Rectal smooth muscle tissue (tissue), 1 donor: Measurements from ENCODE around the gene LEPR.
"Not testable (repeated sequence)": the region's sequence is repeated elsewhere in the genome, so short reads cannot be mapped to it uniquely, and the experiment has no call there.

ENCODE experiments used
- H3K27ac ChIP-seq: one replicate; pipeline ENCODE4 v1.7.0; 2013; ENCODE audit warnings: low read depth, low read length, inconsistent platforms
- H3K27me3 ChIP-seq: one replicate; pipeline ENCODE4 v1.7.0; 2013; ENCODE audit warnings: low read length; ENCODE audit not compliant: control insufficient read depth, insufficient read depth
- H3K36me3 ChIP-seq: one replicate; pipeline ENCODE4 v1.7.0; 2013; ENCODE audit warnings: low read length; ENCODE audit not compliant: control insufficient read depth, insufficient read depth
- H3K4me1 ChIP-seq: one replicate; pipeline ENCODE4 v1.7.0; 2013; ENCODE audit warnings: low read length; ENCODE audit not compliant: control insufficient read depth, insufficient read depth
- H3K4me3 ChIP-seq: one replicate; pipeline ENCODE4 v1.7.0; 2013; ENCODE audit warnings: low read length
- H3K9ac ChIP-seq: one replicate; pipeline ENCODE4 v1.7.0; 2013; ENCODE audit warnings: low read length

The LEPR gene

DNA sequence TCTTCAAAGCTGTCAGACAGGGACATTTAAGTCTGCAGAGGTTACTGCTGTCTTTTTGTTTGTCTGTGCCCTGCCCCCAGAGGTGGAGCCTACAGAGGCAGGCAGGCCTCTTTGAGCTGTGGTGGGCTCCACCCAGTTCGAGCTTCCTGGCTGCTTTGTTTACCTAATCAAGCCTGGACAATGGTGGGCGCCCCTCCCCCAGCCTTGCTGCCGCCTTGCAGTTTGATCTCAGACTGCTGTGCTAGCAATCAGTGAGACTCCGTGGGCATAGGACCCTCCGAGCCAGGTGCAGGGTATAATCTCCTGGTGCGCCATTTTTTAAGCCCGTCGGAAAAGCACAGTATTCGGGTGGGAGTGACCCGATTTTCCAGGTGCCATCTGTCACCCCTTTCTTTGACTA lies 35.2 kb downstream of the LEPR start:
- H3K27me3 ChIP-seq, H3K4me1 ChIP-seq, H3K27ac ChIP-seq, H3K36me3 ChIP-seq, H3K4me3 ChIP-seq, H3K9ac ChIP-seq: not testable (repeated sequence)

DNA sequence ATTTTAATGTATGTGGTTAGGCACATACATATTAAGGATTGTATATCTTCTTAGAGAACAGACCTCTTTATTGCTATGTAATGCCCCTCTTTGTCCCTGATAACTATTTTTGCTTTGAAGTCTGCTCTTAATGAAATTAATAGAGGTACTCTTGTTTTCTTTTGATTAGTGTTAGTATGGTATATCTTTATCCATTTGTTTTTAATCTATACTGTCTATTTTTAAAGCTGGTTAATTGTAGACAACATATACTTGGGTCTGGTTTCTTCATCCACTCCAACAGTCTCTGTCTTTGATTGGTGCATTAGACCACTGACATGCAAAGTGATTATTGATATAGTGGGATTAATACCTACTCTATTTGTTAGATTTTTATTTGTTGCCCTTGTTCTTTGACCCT lies 36.0 kb downstream of the LEPR start:
- Histone ChIP-seq H3K9ac (no peak overlapping the region), H3K4me3 (no peak overlapping the region), H3K27me3 (no peaks in the 10 kb centered on the region), H3K36me3 (no peaks in the 10 kb centered on the region), H3K27ac (no peak overlapping the region), H3K4me1 (no peaks in the 10 kb centered on the region)

DNA sequence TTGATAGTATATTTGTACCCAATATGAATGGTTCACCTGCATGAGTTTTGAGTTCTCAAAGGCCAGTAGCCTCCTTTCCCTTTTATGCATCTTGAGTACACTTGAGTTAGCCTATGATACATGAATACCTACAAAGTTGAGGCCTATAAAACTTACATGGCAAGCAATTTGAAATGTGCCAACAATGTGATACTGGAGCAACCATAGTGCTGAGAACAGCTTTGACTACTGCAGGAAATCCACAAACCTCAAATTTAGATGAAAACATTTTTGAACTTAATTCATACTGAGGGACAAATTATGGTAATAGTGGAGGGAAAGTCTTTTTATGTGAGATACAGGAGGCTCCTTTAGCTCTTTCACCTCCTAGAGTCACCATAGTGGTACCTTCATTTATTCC lies 37.4 kb downstream of the LEPR start:
- Histone ChIP-seq H3K27me3 (no peaks in the 10 kb centered on the region), H3K27ac (no peak overlapping the region), H3K4me1 (no peaks in the 10 kb centered on the region), H3K4me3 (no peak overlapping the region), H3K36me3 (no peaks in the 10 kb centered on the region), H3K9ac (no peak overlapping the region)

DNA sequence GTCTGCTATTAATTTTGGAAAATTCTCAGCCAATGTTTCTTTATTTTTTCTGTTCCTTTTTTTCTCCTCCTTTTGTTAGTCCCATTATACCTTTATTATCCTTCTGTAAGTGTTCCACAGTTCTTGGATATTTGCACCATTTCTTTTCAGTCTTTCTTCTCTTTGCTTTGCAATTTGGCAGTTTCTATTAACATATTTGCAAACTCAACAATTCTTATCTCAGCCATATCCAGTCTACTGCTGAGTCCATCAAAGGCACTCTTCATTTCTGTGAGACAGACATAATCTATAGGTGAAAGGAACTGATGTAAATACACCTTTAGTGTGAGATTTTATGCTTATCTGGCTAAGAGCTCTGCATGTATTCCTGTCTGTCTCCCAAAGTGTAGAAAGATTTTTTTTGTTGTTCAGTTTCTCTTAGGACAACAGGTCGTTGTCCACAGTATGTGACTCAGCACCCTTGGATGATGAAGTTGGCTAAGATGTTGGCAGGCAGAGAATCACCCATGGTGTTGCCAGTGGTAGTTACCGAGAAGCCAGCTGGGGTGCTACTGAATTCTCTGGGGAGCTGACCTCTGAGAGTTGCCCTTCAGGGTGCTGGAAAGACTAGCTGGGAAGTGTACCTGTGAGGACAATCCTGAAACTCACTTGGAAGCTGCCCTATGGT lies 38.4 kb downstream of the LEPR start:
- no peak overlapping the region for H3K4me3 ChIP-seq
- H3K36me3 ChIP-seq, result no peaks in the 10 kb centered on the region
- H3K27ac ChIP-seq, result no peak overlapping the region
- H3K9ac ChIP-seq, result no peak overlapping the region
- no peaks in the 10 kb centered on the region for H3K4me1 ChIP-seq
- no peaks in the 10 kb centered on the region for H3K27me3 ChIP-seq

DNA sequence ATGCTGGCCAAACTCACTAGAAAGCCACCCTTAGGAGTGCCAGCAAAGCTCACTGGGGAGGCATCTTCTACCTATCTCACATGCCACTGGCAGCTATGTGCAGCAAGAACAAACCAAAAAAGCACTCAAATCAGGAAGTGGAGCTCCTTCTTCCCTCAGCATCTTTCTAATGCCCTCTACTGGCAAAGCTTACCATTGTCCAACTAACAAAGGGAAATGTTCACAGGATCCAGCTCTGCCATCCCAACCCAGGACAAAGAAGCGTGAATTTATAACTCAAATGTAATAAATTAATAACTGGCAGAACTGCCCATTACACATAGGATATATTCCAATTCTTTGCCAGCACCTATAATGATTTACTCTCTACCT lies 38.9 kb downstream of the LEPR start:
- H3K27ac ChIP-seq, result no peak overlapping the region
- no peaks in the 10 kb centered on the region for H3K27me3 ChIP-seq
- no peak overlapping the region for H3K9ac ChIP-seq
- H3K4me1 ChIP-seq, result no peaks in the 10 kb centered on the region
- no peaks in the 10 kb centered on the region for H3K36me3 ChIP-seq
- no peak overlapping the region for H3K4me3 ChIP-seq

DNA sequence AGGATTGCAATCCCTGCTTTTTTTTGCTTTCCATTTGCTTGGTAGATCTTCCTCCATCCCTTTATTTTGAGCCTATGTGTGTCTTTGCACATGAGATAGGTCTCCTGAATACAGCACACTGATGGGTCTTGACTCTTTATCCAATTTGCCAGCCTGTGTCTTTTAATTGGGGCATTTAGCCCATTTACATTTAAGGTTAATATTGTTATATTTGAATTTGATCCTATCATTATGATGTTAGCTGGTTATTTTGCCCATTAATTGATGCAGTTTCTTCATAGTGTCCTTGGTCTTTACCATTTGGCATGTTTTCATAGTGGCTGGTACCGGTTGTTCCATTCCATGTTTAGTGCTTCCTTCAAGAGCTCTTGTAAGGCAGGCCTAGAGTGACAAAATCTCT lies 45.4 kb downstream of the LEPR start:
- not testable (repeated sequence) for H3K36me3 ChIP-seq, H3K4me3 ChIP-seq, H3K9ac ChIP-seq, H3K4me1 ChIP-seq, H3K27me3 ChIP-seq, H3K27ac ChIP-seq

DNA sequence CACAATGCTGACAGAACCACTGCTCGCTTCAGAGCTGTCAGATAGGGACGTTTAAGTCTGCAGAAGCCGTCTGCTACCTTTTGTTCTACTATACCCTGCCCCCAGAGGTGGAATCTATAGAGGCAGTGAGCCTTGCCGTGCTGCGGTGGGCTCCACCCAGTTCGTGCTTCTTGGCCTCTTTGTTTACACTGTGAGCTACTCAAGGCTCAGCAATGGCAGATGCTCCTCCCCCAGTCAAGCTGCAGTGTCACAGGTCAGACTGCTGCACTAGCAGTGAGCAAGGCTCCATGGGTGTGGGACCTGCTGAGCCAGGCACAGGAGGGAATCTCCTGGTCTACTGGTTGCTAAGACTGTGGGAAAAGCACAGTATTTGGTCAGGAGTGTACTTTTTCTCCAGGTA lies 47.1 kb downstream of the LEPR start:
- H3K36me3 ChIP-seq, result no peaks in the 10 kb centered on the region
- H3K4me3 ChIP-seq, result no peak overlapping the region
- H3K9ac ChIP-seq, result no peak overlapping the region
- H3K27ac ChIP-seq, result no peak overlapping the region
- no peaks in the 10 kb centered on the region for H3K4me1 ChIP-seq
- no peaks in the 10 kb centered on the region for H3K27me3 ChIP-seq

DNA sequence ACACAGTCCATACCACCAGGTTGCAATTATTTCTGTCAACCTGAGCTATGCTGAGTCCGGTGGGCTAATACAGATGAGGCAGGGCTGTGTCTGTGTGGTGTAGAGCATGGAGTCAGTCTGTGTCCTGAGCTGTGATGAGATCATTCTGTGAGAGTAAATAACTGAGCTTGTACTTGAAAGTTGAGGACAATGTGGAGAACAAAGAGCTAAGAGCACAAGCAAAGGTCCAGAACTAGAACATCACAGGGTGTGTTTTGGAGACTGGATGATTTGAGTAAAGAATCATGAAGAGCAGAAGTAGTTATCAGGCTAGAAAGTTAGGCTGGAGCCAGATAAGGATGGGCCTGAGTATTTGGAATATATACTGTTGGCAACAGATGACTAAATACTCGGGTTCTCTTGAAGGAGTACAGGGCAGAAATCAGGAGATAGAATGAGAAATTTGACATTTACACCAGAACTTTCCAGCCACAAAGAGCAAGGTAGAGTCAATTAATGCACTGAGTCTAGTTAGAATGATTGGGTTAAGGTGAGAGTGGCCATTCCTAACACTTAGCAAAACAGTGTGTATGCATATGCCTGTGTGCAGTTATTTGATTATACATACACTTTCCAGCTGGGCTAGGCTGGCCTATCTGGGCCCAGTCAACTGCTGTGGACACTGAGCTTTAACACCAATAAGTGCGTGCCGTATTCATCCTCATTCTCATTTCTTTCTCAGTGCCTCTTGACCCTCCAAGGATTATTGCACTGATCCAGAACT lies 48.8 kb downstream of the LEPR start:
- Histone ChIP-seq H3K27me3 (no peaks in the 10 kb centered on the region), H3K4me3 (no peak overlapping the region), H3K4me1 (no peaks in the 10 kb centered on the region), H3K9ac (no peak overlapping the region), H3K36me3 (no peaks in the 10 kb centered on the region), H3K27ac (no peak overlapping the region)

DNA sequence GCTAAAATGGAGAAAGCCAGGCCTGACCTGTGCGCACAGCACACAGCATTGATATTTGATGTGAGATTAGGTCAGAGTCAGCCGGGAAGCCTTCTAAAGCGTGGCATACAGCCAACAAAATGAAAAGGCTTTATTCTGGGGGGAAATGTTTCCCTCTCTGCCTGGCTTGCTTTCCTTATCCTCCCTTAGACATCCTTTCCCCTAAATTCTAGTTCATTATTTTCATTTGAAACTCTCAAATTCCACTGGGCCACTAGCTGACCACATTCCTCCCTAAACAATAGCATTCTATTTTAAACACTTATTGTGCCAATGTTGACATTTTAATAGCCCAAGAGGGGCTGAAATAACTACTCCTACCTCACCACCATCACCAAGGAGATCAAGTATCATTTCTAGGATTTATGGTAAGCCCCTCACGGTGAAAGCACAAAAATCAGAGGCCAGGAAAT lies 49.4 kb downstream of the LEPR start:
- Histone ChIP-seq H3K36me3 (no peaks in the 10 kb centered on the region), H3K4me1 (no peaks in the 10 kb centered on the region), H3K27ac (no peak overlapping the region), H3K4me3 (no peak overlapping the region), H3K27me3 (no peaks in the 10 kb centered on the region), H3K9ac (no peak overlapping the region)
